Keratinocyte (primary cell): ENCODE results near the gene MICALL1. TPM values are rescaled to one million over a fixed set of nuclear protein-coding genes. Genes with fewer than 3 reads are reported as not detected.

Source experiments
- DNase-seq: peaks from one replicate; pipeline ENCODE4 v3.0.0-alpha.2; 2011; ENCODE audit warnings: low read depth, missing footprints, low spot score
- FAIRE-seq: peaks from 2 replicates; lab custom pipeline; 2011; peaks lifted over from hg19 to GRCh38; lab: Jason Lieb, UNC
- H2AFZ ChIP-seq: 2 replicates; pipeline ENCODE4 v1.6.0; 2012; ENCODE audit warnings: low read length, control low read depth, inconsistent platforms; ENCODE audit not compliant: control insufficient read depth
- H3K27ac ChIP-seq: 2 replicates; pipeline ENCODE4 v1.5.1; 2011; ENCODE audit warnings: low read length; ENCODE audit not compliant: control insufficient read depth, insufficient read depth
- H3K27me3 ChIP-seq: 3 replicates; pipeline ENCODE4 v1.6.0; 2011; ENCODE audit warnings: low read length; ENCODE audit not compliant: control insufficient read depth, insufficient read depth; ENCODE audit errors: extremely low read depth
- H3K36me3 ChIP-seq, 2 experiments: 2 replicates in 1 of 2; 3 replicates in 1 of 2; pipeline ENCODE4 v1.5.1; 2011; ENCODE audit warnings: low read length in 2 of 2, mild to moderate bottlenecking in 1 of 2; ENCODE audit not compliant: control insufficient read depth in 2 of 2, insufficient read depth in 2 of 2; ENCODE audit errors: extremely low read depth in 1 of 2
- H3K4me1 ChIP-seq: 3 replicates; pipeline ENCODE4 v1.5.1; 2011; ENCODE audit warnings: low read length; ENCODE audit not compliant: control insufficient read depth, insufficient read depth; ENCODE audit errors: extremely low read depth
- H3K4me2 ChIP-seq: 3 replicates; pipeline ENCODE4 v1.6.0; 2011; ENCODE audit warnings: low read depth, low read length; ENCODE audit not compliant: control insufficient read depth, insufficient read depth; ENCODE audit errors: extremely low read depth
- H3K4me3 ChIP-seq, 3 experiments: fragments of 200-600 bp in 1 of 3; sonication (generic) in 1 of 3; 2 replicates in 2 of 3; 3 replicates in 1 of 3; pipeline ENCODE4 v1.5.1; 2011 to 2016; ENCODE audit warnings: low read length in 3 of 3, mild to moderate bottlenecking in 3 of 3, control low read depth in 2 of 3, inconsistent platforms in 1 of 3, low read depth in 1 of 3, mixed read lengths in 1 of 3, mixed run types in 1 of 3, moderate library complexity in 1 of 3; ENCODE audit not compliant: control insufficient read depth in 2 of 3, insufficient read depth in 2 of 3; ENCODE audit errors: extremely low read depth in 1 of 3
- H3K79me2 ChIP-seq: 2 replicates; pipeline ENCODE4 v1.6.0; 2012; ENCODE audit warnings: low read length; ENCODE audit not compliant: control insufficient read depth, insufficient read depth
- H3K9ac ChIP-seq: 3 replicates; pipeline ENCODE4 v1.6.0; 2011; ENCODE audit warnings: low read length; ENCODE audit not compliant: control insufficient read depth, insufficient read depth; ENCODE audit errors: extremely low read depth
- H3K9me1 ChIP-seq: 3 replicates; pipeline ENCODE4 v1.6.0; 2011; ENCODE audit warnings: low read length; ENCODE audit not compliant: control insufficient read depth, insufficient read depth; ENCODE audit errors: extremely low read depth
- H3K9me3 ChIP-seq: 2 replicates; pipeline ENCODE4 v1.5.1; 2012; ENCODE audit warnings: low read depth, low read length; ENCODE audit not compliant: control insufficient read depth
- H4K20me1 ChIP-seq: 3 replicates; pipeline ENCODE4 v1.6.0; 2011; ENCODE audit warnings: low read length; ENCODE audit not compliant: control insufficient read depth, insufficient read depth; ENCODE audit errors: extremely low read depth
- EZH2 ChIP-seq: IDR thresholded peaks from one replicate; pipeline ENCODE4 v1.6.1; 2012; ENCODE audit warnings: inconsistent platforms, mild to moderate bottlenecking, low read length, moderate library complexity
- dilution Hi-C: fragments of 300-500 bp; cut with MboI; formaldehyde crosslinking; loops from one replicate; pipeline ENCODE4 v1.7.0; 2020; ENCODE audit warnings: low sequenced_read_pairs; ENCODE audit not compliant: extremely low pct_ligation_motif_present
- polyA plus RNA-seq, 5 experiments: library from polyadenylated mRNA; depleted of rRNA in 3 of 5; stranded (reverse) in 3 of 5; stranded (forward) in 1 of 5; unstranded in 1 of 5; fragments of >200 nt; gene quantifications; 1 replicate in 1 of 5; 2 replicates in 3 of 5; 3 replicates in 1 of 5; pipeline versions ENCODE4 v1.2.1 to v1.2.3, GENCODE V29; 2011 to 2012; ENCODE audit warnings: missing spikeins in 2 of 5, low read depth in 1 of 5, low replicate concordance in 1 of 5
- TF ChIP-seq, protein P1 (sequence below), 3 experiments: IDR thresholded peaks in 1 of 3; conservative IDR thresholded peaks in 1 of 3; optimal IDR thresholded peaks in 1 of 3; 2 replicates in 2 of 3; 3 replicates in 1 of 3; pipeline versions ENCODE3 to v1.5.1; 2011; ENCODE audit warnings: low read length in 3 of 3, mild to moderate bottlenecking in 3 of 3, moderate library complexity in 2 of 3, control low read depth in 1 of 3, inconsistent platforms in 1 of 3; ENCODE audit not compliant: insufficient read depth in 2 of 3; ENCODE audit errors: extremely low read depth in 1 of 3

MICALL1 gene
- polyA plus RNA-seq, 1 donor (not counting 4 experiments of a cell fraction or from before 2014, with no cell fraction given), result 42.8 TPM

DNA sequence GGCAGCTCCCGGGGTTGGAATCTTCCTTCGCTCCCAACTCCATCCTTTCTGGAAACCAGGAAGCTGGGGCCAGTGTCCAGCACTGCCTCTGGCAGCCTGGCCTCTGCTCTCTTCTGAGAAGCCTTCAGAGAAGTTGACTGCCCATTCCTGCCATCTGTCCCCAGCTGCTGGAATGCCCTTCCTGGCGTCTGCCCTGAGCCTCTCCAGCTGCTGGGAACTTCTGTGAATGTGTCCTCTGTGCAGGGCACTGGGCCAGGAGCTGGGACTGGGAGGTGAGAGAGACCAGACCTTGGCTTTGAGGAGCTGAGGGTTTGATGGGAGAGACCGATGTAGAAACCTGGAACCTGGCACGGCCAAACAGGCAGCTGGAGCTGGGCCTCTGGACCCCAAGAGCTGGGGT lies 84.2 kb downstream of the MICALL1 start:
- dilution Hi-C loops, result no loop called here
- Histone ChIP-seq H3K79me2 (no peaks in the 10 kb centered on the region), H3K4me3 (no peak overlapping the region), H3K36me3 (no peaks in the 10 kb centered on the region), H3K9me3 (no peaks in the 10 kb centered on the region), H3K27ac (no peak overlapping the region), H3K9me1 (no peaks in the 10 kb centered on the region), H3K9ac (no peak overlapping the region), H3K27me3 (no peaks in the 10 kb centered on the region), H3K4me2 (no peak overlapping the region), H4K20me1 (no peaks in the 10 kb centered on the region), H2AFZ (no peak overlapping the region), H3K4me1 (no peaks in the 10 kb centered on the region)
- FAIRE-seq, result no peak
- no peak for DNase-seq
- TF ChIP-seq EZH2, result no peak
- TF ChIP-seq, protein P1, sequence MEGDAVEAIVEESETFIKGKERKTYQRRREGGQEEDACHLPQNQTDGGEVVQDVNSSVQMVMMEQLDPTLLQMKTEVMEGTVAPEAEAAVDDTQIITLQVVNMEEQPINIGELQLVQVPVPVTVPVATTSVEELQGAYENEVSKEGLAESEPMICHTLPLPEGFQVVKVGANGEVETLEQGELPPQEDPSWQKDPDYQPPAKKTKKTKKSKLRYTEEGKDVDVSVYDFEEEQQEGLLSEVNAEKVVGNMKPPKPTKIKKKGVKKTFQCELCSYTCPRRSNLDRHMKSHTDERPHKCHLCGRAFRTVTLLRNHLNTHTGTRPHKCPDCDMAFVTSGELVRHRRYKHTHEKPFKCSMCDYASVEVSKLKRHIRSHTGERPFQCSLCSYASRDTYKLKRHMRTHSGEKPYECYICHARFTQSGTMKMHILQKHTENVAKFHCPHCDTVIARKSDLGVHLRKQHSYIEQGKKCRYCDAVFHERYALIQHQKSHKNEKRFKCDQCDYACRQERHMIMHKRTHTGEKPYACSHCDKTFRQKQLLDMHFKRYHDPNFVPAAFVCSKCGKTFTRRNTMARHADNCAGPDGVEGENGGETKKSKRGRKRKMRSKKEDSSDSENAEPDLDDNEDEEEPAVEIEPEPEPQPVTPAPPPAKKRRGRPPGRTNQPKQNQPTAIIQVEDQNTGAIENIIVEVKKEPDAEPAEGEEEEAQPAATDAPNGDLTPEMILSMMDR (optimal IDR thresholded peaks at IDR 0.05 in 1 of 3, IDR thresholded peaks at IDR 0.05 in 1 of 3, conservative IDR thresholded peaks at IDR 0.05 in 1 of 3; ENCODE audit: extremely low read depth in 1 of 3, insufficient read depth in 2 of 3, low read length in 3 of 3), result no peak

- Histone ChIP-seq H3K9me3 (no peaks in the 10 kb centered on the region), H3K36me3 (no peaks in the 10 kb centered on the region), H3K27me3 (no peaks in the 10 kb centered on the region), H3K27ac (no peak overlapping the region), H3K4me2 (no peak overlapping the region), H3K9me1 (no peaks in the 10 kb centered on the region), H2AFZ (no peak overlapping the region), H3K9ac (no peak overlapping the region), H3K4me3 (no peak overlapping the region), H4K20me1 (no peaks in the 10 kb centered on the region), H3K4me1 (peaks cover under 1% of the 10 kb centered on the region), H3K79me2 (no peaks in the 10 kb centered on the region)
- DNase-seq (no peak), FAIRE-seq (no peak)
- dilution Hi-C loops, result no loop called here
- TF ChIP-seq, protein P1 (optimal IDR thresholded peaks at IDR 0.05 in 1 of 3, IDR thresholded peaks at IDR 0.05 in 1 of 3, conservative IDR thresholded peaks at IDR 0.05 in 1 of 3; ENCODE audit: extremely low read depth in 1 of 3, insufficient read depth in 2 of 3, low read length in 3 of 3), result no peak
- no peak for TF ChIP-seq EZH2
These were observed 84.8 kb downstream of the MICALL1 start for GRCh38 chr22:37990862-37991261.
